ENCODE data around the gene USP34.

Gene USP34

DNA sequence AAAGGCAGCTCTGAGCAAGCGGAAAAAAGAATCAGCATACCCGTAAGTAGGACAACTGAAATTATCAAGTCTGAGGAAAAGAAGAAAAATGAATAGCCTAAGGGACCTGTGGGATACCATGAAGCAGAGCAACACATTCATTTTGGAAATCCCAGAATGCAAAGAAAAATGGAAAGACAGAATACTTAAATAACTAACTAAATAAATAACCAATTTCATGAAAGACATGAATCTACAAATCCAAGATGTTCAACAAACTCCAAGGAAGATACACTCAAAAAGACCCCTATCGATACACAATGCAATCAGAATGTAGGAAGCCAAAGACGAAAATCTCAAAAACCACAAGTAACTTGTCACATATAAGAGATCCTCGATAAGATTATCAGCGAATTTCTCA lies 117.0 kb downstream of the USP34 start:
- Histone ChIP-seq H2AK5ac (ENCODE audit: low read length) (no peak overlapping the region), H3K27ac (ENCODE audit: low read depth, low read length) (no peak overlapping the region), H2BK15ac (replicated peaks; ENCODE audit: low read depth) (no peak overlapping the region), H3K4me1 (ENCODE audit: control insufficient read depth, low read depth, low read length) (no peaks in the 10 kb centered on the region), H3K23ac (ENCODE audit: low read length) (no peak overlapping the region), H4K5ac (ENCODE audit: low read length) (no peak overlapping the region), H3K36me3 (ENCODE audit: control insufficient read depth, insufficient read depth, low read length) (no peaks in the 10 kb centered on the region), H3K4me3 (ENCODE audit: low read length) (no peak overlapping the region), H3K4ac (ENCODE audit: low read depth, low read length) (no peak overlapping the region), H2BK5ac (ENCODE audit: low read length) (no peak overlapping the region), H3K79me2 (ENCODE audit: control insufficient read depth, insufficient read depth, low read length) (peaks cover 4% of the 10 kb centered on the region), H3K27me3 (ENCODE audit: insufficient read depth, low read length, poor library complexity) (no peaks in the 10 kb centered on the region), H3K79me1 (ENCODE audit: low read length) (peaks cover 12% of the 10 kb centered on the region), H4K8ac (ENCODE audit: low read depth, low read length) (no peak overlapping the region), H3K9ac (ENCODE audit: low read length) (no peak overlapping the region), H3K4me2 (ENCODE audit: low read length) (no peak overlapping the region), H3K56ac (ENCODE audit: low read length) (no peak overlapping the region), H2BK120ac (ENCODE audit: low read depth, low read length) (no peak overlapping the region), H3K18ac (ENCODE audit: low read length) (no peak overlapping the region)
- DNase-seq, result no peak
- no CpG with 5 or more reads among the region's 6 CpGs for WGBS (ENCODE audit: extremely low coverage, insufficient coverage, low lambda C conversion rate)

DNA sequence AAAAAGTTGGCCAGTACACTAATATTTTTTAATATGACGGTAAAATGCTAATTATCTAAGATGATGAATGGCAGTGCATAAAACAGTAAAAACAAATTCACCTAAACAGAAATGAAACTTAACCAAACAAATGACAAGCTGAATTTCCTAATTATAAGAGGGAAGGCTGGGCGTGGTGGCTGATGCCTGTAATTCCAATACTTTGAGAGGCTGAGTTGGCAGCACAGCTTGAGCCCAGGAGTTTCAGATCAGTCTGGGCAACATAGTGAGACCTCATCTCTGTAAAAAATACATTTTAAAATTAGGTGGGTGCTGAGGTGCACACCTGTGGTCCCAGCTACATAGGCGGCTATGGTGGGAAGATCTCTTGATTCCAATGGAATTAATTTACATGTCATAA lies 120.1 kb downstream of the USP34 start:
- Histone ChIP-seq H3K4me2 (ENCODE audit: low read length) (no peak overlapping the region), H3K23ac (ENCODE audit: low read length) (no peak overlapping the region), H3K27me3 (ENCODE audit: insufficient read depth, low read length, poor library complexity) (no peaks in the 10 kb centered on the region), H3K79me2 (ENCODE audit: control insufficient read depth, insufficient read depth, low read length) (peaks cover 4% of the 10 kb centered on the region), H2AK5ac (ENCODE audit: low read length) (no peak overlapping the region), H3K4me3 (ENCODE audit: low read length) (no peak overlapping the region), H3K4me1 (ENCODE audit: control insufficient read depth, low read depth, low read length) (no peaks in the 10 kb centered on the region), H3K18ac (ENCODE audit: low read length) (no peak overlapping the region), H4K8ac (ENCODE audit: low read depth, low read length) (no peak overlapping the region), H4K5ac (ENCODE audit: low read length) (no peak overlapping the region), H3K4ac (ENCODE audit: low read depth, low read length) (no peak overlapping the region), H3K9ac (ENCODE audit: low read length) (no peak overlapping the region), H3K27ac (ENCODE audit: low read depth, low read length) (no peak overlapping the region), H2BK15ac (replicated peaks; ENCODE audit: low read depth) (no peak overlapping the region), H3K36me3 (ENCODE audit: control insufficient read depth, insufficient read depth, low read length) (peaks cover 6% of the 10 kb centered on the region), H3K56ac (ENCODE audit: low read length) (no peak overlapping the region), H2BK120ac (ENCODE audit: low read depth, low read length) (no peak overlapping the region), H3K79me1 (ENCODE audit: low read length) (peaks cover 12% of the 10 kb centered on the region), H2BK5ac (ENCODE audit: low read length) (no peak overlapping the region)
- no peak for DNase-seq
- WGBS (ENCODE audit: extremely low coverage, insufficient coverage, low lambda C conversion rate), result no CpG with 5 or more reads among the region's 3 CpGs

DNA sequence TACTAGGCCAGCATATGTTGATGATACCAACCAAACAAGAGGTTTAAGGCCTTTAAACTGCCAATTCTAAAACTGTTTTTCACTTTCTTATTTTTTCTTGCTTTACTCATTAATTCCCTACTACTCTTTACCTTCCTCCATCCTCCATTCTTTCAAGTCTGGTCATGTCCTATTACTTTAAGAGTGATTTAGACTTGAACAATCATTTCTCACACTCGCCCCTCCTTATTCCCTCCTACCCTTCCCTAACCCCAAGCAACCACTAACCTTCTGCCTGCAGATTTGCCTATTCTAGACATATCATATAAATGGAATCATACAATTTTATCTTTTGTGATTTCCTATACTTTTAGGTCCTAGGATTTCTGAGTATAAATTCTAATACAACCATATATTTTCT lies 127.7 kb downstream of the USP34 start:
- Histone ChIP-seq H3K4me1 (ENCODE audit: control insufficient read depth, low read depth, low read length) (no peaks in the 10 kb centered on the region), H3K4me2 (ENCODE audit: low read length) (no peak overlapping the region), H3K56ac (ENCODE audit: low read length) (no peak overlapping the region), H3K79me1 (ENCODE audit: low read length) (peaks cover 4% of the 10 kb centered on the region), H3K4ac (ENCODE audit: low read depth, low read length) (no peak overlapping the region), H3K23ac (ENCODE audit: low read length) (no peak overlapping the region), H2BK15ac (replicated peaks; ENCODE audit: low read depth) (no peak overlapping the region), H4K8ac (ENCODE audit: low read depth, low read length) (no peak overlapping the region), H4K5ac (ENCODE audit: low read length) (no peak overlapping the region), H2AK5ac (ENCODE audit: low read length) (no peak overlapping the region), H3K27ac (ENCODE audit: low read depth, low read length) (no peak overlapping the region), H3K79me2 (ENCODE audit: control insufficient read depth, insufficient read depth, low read length) (no peaks in the 10 kb centered on the region), H2BK5ac (ENCODE audit: low read length) (no peak overlapping the region), H3K27me3 (ENCODE audit: insufficient read depth, low read length, poor library complexity) (no peaks in the 10 kb centered on the region), H3K36me3 (ENCODE audit: control insufficient read depth, insufficient read depth, low read length) (peaks cover 4% of the 10 kb centered on the region), H2BK120ac (ENCODE audit: low read depth, low read length) (no peak overlapping the region), H3K18ac (ENCODE audit: low read length) (no peak overlapping the region), H3K4me3 (ENCODE audit: low read length) (no peak overlapping the region), H3K9ac (ENCODE audit: low read length) (no peak overlapping the region)
- no peak for DNase-seq
- WGBS (ENCODE audit: extremely low coverage, insufficient coverage, low lambda C conversion rate), result no CpG with 5 or more reads among the region's 1 CpG

DNA sequence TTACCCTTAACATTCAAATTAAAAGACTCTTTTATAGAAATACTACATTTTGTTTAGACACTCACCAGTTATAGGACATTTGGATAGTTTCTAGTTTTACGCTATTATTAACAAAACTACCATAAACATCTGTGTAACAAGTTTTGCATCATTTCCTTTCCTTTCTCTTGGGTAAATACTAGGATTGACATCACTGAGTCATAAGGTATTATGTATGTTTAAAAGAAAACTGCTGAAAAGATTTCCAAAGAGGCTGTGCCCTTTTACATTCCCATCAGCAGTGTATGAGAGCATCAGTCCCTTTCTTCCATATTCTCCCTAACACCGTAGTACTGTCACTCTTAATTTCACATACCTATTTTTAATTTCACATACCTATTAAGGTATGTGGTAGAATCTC lies 130.6 kb downstream of the USP34 start:
- no peak overlapping the region for H3K4ac ChIP-seq (ENCODE audit: low read depth, low read length)
- no CpG with 5 or more reads among the region's 2 CpGs for WGBS (ENCODE audit: extremely low coverage, insufficient coverage, low lambda C conversion rate)
- H3K9ac ChIP-seq (ENCODE audit: low read length), result no peak overlapping the region
- no peaks in the 10 kb centered on the region for H3K4me1 ChIP-seq (ENCODE audit: control insufficient read depth, low read depth, low read length)
- H3K36me3 ChIP-seq (ENCODE audit: control insufficient read depth, insufficient read depth, low read length), result no peaks in the 10 kb centered on the region
- no peak overlapping the region for H3K4me3 ChIP-seq (ENCODE audit: low read length)
- no peaks in the 10 kb centered on the region for H3K27me3 ChIP-seq (ENCODE audit: insufficient read depth, low read length, poor library complexity)
- H3K79me2 ChIP-seq (ENCODE audit: control insufficient read depth, insufficient read depth, low read length), result no peaks in the 10 kb centered on the region
- H3K56ac ChIP-seq (ENCODE audit: low read length), result no peak overlapping the region
- no peak overlapping the region for H3K18ac ChIP-seq (ENCODE audit: low read length)
- H3K27ac ChIP-seq (ENCODE audit: low read depth, low read length), result no peak overlapping the region
- no peak overlapping the region for H3K23ac ChIP-seq (ENCODE audit: low read length)
- no peak overlapping the region for H2AK5ac ChIP-seq (ENCODE audit: low read length)
- H2BK120ac ChIP-seq (ENCODE audit: low read depth, low read length), result no peak overlapping the region
- no peak overlapping the region for H3K4me2 ChIP-seq (ENCODE audit: low read length)
- no peak for DNase-seq
- no peak overlapping the region for H2BK5ac ChIP-seq (ENCODE audit: low read length)
- no peaks in the 10 kb centered on the region for H3K79me1 ChIP-seq (ENCODE audit: low read length)
- no peak overlapping the region for H2BK15ac ChIP-seq (replicated peaks; ENCODE audit: low read depth)
- no peak overlapping the region for H4K8ac ChIP-seq (ENCODE audit: low read depth, low read length)
- no peak overlapping the region for H4K5ac ChIP-seq (ENCODE audit: low read length)

DNA sequence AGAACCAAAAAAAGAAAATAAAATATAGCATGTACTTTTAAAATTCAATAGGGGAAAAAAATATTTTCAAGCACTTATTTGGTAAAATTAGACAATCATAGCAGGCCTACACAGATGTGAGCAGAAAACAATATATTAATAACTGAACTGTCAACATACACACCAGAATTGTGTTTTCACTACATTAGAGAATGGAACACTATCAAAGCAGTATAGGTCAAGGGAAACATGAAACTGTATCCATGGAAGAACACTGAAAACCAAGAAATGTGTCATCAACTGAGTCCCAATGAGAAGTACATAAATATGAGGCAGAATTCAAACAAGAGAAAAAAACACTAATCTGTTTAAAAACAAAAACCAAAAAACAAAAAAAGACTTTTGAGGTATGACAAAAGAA lies 132.4 kb downstream of the USP34 start:
- no peak overlapping the region for H3K4ac ChIP-seq (ENCODE audit: low read depth, low read length)
- no peaks in the 10 kb centered on the region for H3K27me3 ChIP-seq (ENCODE audit: insufficient read depth, low read length, poor library complexity)
- no peaks in the 10 kb centered on the region for H3K4me1 ChIP-seq (ENCODE audit: control insufficient read depth, low read depth, low read length)
- H3K79me1 ChIP-seq (ENCODE audit: low read length), result no peaks in the 10 kb centered on the region
- no peak overlapping the region for H2BK5ac ChIP-seq (ENCODE audit: low read length)
- H3K36me3 ChIP-seq (ENCODE audit: control insufficient read depth, insufficient read depth, low read length), result no peaks in the 10 kb centered on the region
- no peak overlapping the region for H2BK15ac ChIP-seq (replicated peaks; ENCODE audit: low read depth)
- H3K9ac ChIP-seq (ENCODE audit: low read length), result no peak overlapping the region
- H4K5ac ChIP-seq (ENCODE audit: low read length), result no peak overlapping the region
- no peak overlapping the region for H3K27ac ChIP-seq (ENCODE audit: low read depth, low read length)
- no peaks in the 10 kb centered on the region for H3K79me2 ChIP-seq (ENCODE audit: control insufficient read depth, insufficient read depth, low read length)
- no peak overlapping the region for H3K4me3 ChIP-seq (ENCODE audit: low read length)
- no peak overlapping the region for H2BK120ac ChIP-seq (ENCODE audit: low read depth, low read length)
- no peak overlapping the region for H4K8ac ChIP-seq (ENCODE audit: low read depth, low read length)
- no peak overlapping the region for H3K56ac ChIP-seq (ENCODE audit: low read length)
- H2AK5ac ChIP-seq (ENCODE audit: low read length), result no peak overlapping the region
- no peak overlapping the region for H3K4me2 ChIP-seq (ENCODE audit: low read length)
- no peak for DNase-seq
- H3K18ac ChIP-seq (ENCODE audit: low read length), result no peak overlapping the region
- H3K23ac ChIP-seq (ENCODE audit: low read length), result no peak overlapping the region

DNA sequence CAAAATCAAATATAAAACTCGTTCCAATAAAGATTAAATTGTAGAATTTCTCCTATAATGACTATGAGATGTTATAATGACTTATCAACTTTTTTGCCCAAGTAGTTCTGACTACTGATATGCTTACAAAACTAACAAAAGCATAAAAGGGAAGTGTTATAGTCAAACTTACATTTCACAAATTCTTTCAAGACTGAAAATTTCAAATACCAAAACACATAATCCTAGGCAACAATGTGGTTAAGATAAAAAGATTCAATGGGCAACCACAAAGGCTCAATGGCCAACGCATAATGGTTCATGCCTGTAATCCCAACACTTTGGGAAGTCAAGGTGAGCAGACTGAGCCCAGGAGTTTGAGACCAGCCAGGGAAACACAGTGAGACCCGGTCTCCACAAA lies 135.7 kb downstream of the USP34 start:
- no peaks in the 10 kb centered on the region for H3K4me1 ChIP-seq (ENCODE audit: control insufficient read depth, low read depth, low read length)
- H2BK5ac ChIP-seq (ENCODE audit: low read length), result no peak overlapping the region
- H3K56ac ChIP-seq (ENCODE audit: low read length), result no peak overlapping the region
- no peaks in the 10 kb centered on the region for H3K79me1 ChIP-seq (ENCODE audit: low read length)
- H2BK120ac ChIP-seq (ENCODE audit: low read depth, low read length), result no peak overlapping the region
- no peak overlapping the region for H3K4ac ChIP-seq (ENCODE audit: low read depth, low read length)
- no peak overlapping the region for H2AK5ac ChIP-seq (ENCODE audit: low read length)
- DNase-seq, result peak; percentile 33
- WGBS (ENCODE audit: extremely low coverage, insufficient coverage, low lambda C conversion rate), result no CpG with 5 or more reads among the region's 3 CpGs
- H3K27me3 ChIP-seq (ENCODE audit: insufficient read depth, low read length, poor library complexity), result no peaks in the 10 kb centered on the region
- H3K79me2 ChIP-seq (ENCODE audit: control insufficient read depth, insufficient read depth, low read length), result no peaks in the 10 kb centered on the region
- H3K4me3 ChIP-seq (ENCODE audit: low read length), result no peak overlapping the region
- no peak overlapping the region for H4K5ac ChIP-seq (ENCODE audit: low read length)
- no peak overlapping the region for H3K23ac ChIP-seq (ENCODE audit: low read length)
- no peak overlapping the region for H3K27ac ChIP-seq (ENCODE audit: low read depth, low read length)
- no peak overlapping the region for H3K4me2 ChIP-seq (ENCODE audit: low read length)
- H3K36me3 ChIP-seq (ENCODE audit: control insufficient read depth, insufficient read depth, low read length), result no peaks in the 10 kb centered on the region
- no peak overlapping the region for H3K9ac ChIP-seq (ENCODE audit: low read length)
- H4K8ac ChIP-seq (ENCODE audit: low read depth, low read length), result peak overlapping the region; percentile 56
- no peak overlapping the region for H3K18ac ChIP-seq (ENCODE audit: low read length)
- H2BK15ac ChIP-seq (replicated peaks; ENCODE audit: low read depth), result no peak overlapping the region

All from mesendoderm (in vitro differentiated cells).